IMR-90 (cell line): ENCODE data around the gene ELL. TPM values are rescaled to one million over a fixed set of nuclear protein-coding genes. Genes with fewer than 3 reads are reported as not detected.

Experiments
- ATAC-seq: fragments of 200-7000 bp; cut with Tn5 transposase; 2 replicates; pipeline ENCODE4 v1.9.1; 2020; ENCODE audit warnings: low read depth, mild to moderate bottlenecking, moderate library complexity
- BruUV-seq: library from RNA; stranded (reverse); fragments of 400-500 nt; replicated peaks from 2 replicates; lab custom pipeline; 2021; lab: Mats Ljungman, UMichigan
- CTCF ChIA-PET: fragments of 300-600 bp; formaldehyde crosslinking; extraction: SDS; loops from one replicate; lab custom pipeline; 2021; ENCODE audit warnings: antibody characterized with exemption; lab: Yijun Ruan, JAX
- POLR2A ChIA-PET: fragments of 300-600 bp; sonication (Branson Sonifier 250); formaldehyde crosslinking; loops from one replicate; lab custom pipeline; 2022; ENCODE audit warnings: antibody characterized with exemption; ENCODE audit not compliant: unreplicated experiment; lab: Charles Lee
- DNase-seq: peaks from one replicate; pipeline ENCODE4 v3.0.0; 2013
- H2AFZ ChIP-seq: replicated peaks from 2 replicates; pipeline ENCODE3; 2013; ENCODE audit warnings: low read length, mild to moderate bottlenecking; ENCODE audit not compliant: poor library complexity
- H2AK5ac ChIP-seq: 2 replicates; pipeline ENCODE4 v1.6.1; 2013; ENCODE audit warnings: low read depth, low read length, inconsistent platforms
- H2AK9ac ChIP-seq: replicated peaks from 2 replicates; pipeline ENCODE3; 2013; ENCODE audit warnings: mild to moderate bottlenecking, low read depth, low read length, moderate library complexity; ENCODE audit not compliant: poor library complexity
- H2BK120ac ChIP-seq: 2 replicates; pipeline ENCODE4 v1.6.1; 2013; ENCODE audit warnings: low read depth, low read length, inconsistent platforms
- H2BK15ac ChIP-seq: 3 replicates; pipeline ENCODE4 v1.6.1; 2013; ENCODE audit warnings: low read depth, low read length, inconsistent platforms
- H2BK20ac ChIP-seq: 2 replicates; pipeline ENCODE4 v1.6.1; 2013; ENCODE audit warnings: low read depth, mild to moderate bottlenecking, inconsistent platforms, low read length, moderate library complexity
- H2BK5ac ChIP-seq: 2 replicates; pipeline ENCODE4 v1.6.1; 2013; ENCODE audit warnings: mild to moderate bottlenecking, low read depth, low read length, inconsistent platforms; ENCODE audit not compliant: poor library complexity, severe bottlenecking
- H3K14ac ChIP-seq: replicated peaks from 2 replicates; pipeline ENCODE4 v1.6.1; 2013; ENCODE audit warnings: low read depth, low read length, inconsistent platforms
- H3K18ac ChIP-seq: 2 replicates; pipeline ENCODE4 v1.6.1; 2013; ENCODE audit warnings: low read depth, low read length, control low read depth
- H3K23ac ChIP-seq: 2 replicates; pipeline ENCODE4 v1.6.1; 2013; ENCODE audit warnings: low read depth, low read length, inconsistent platforms
- H3K27ac ChIP-seq: 2 replicates; pipeline ENCODE4 v1.5.1; 2013; ENCODE audit warnings: mild to moderate bottlenecking, control low read depth, low read length; ENCODE audit not compliant: insufficient read depth
- H3K27me3 ChIP-seq: 2 replicates; pipeline ENCODE4 v1.6.1; 2013; ENCODE audit warnings: low read length; ENCODE audit not compliant: control insufficient read depth, insufficient read depth
- H3K36me3 ChIP-seq: 2 replicates; pipeline ENCODE4 v1.6.1; 2013; ENCODE audit warnings: low read length, mixed read lengths; ENCODE audit not compliant: control insufficient read depth, insufficient read depth
- H3K4ac ChIP-seq: 2 replicates; pipeline ENCODE4 v1.6.1; 2013; ENCODE audit warnings: low read depth, low read length, inconsistent platforms
- H3K4me1 ChIP-seq: 2 replicates; pipeline ENCODE4 v1.6.1; 2013; ENCODE audit warnings: low read length, mixed read lengths; ENCODE audit not compliant: control insufficient read depth, insufficient read depth
- H3K4me2 ChIP-seq: 2 replicates; pipeline ENCODE4 v1.6.1; 2013; ENCODE audit warnings: low read depth, mild to moderate bottlenecking, control low read depth, low read length, moderate library complexity
- H3K4me3 ChIP-seq: 2 replicates; pipeline ENCODE4 v1.5.1; 2013; ENCODE audit warnings: low read depth, mild to moderate bottlenecking, control low read depth, low read length, moderate library complexity; ENCODE audit not compliant: insufficient read depth
- H3K56ac ChIP-seq: 2 replicates; pipeline ENCODE4 v1.6.1; 2013; ENCODE audit warnings: low read length, inconsistent platforms; ENCODE audit not compliant: insufficient read depth; ENCODE audit errors: extremely low read depth
- H3K79me1 ChIP-seq, 2 experiments: 2 replicates each; pipeline ENCODE4 v1.6.1; 2013; ENCODE audit warnings: low read length in 2 of 2, inconsistent platforms in 1 of 2, low read depth in 1 of 2
- H3K9ac ChIP-seq: 2 replicates; pipeline ENCODE4 v1.6.1; 2013; ENCODE audit warnings: low read depth, low read length, control low read depth
- H3K9me1 ChIP-seq: 2 replicates; pipeline ENCODE4 v1.6.1; 2013; ENCODE audit warnings: low read length, inconsistent platforms; ENCODE audit not compliant: insufficient read depth
- H3K9me3 ChIP-seq: 2 replicates; pipeline ENCODE4 v1.6.1; 2013; ENCODE audit warnings: low read length; ENCODE audit not compliant: control insufficient read depth, insufficient read depth
- H4K20me1 ChIP-seq: 2 replicates; pipeline ENCODE4 v1.6.1; 2013; ENCODE audit warnings: low read length, inconsistent platforms; ENCODE audit not compliant: insufficient read depth
- H4K5ac ChIP-seq: 2 replicates; pipeline ENCODE4 v1.6.1; 2013; ENCODE audit warnings: mild to moderate bottlenecking, low read depth, low read length, control low read depth
- H4K8ac ChIP-seq, 2 experiments: 2 replicates each; pipeline ENCODE4 v1.6.1; 2013; ENCODE audit warnings: low read depth in 2 of 2, low read length in 2 of 2, control low read depth in 1 of 2, inconsistent platforms in 1 of 2
- H4K91ac ChIP-seq: 2 replicates; pipeline ENCODE4 v1.6.1; 2013; ENCODE audit warnings: low read depth, low read length, inconsistent platforms; ENCODE audit not compliant: insufficient read depth
- BHLHE40 ChIP-seq: fragments of 150-350 bp; IDR thresholded peaks from 2 replicates; pipeline ENCODE4 v1.6.1; 2016; ENCODE audit warnings: mild to moderate bottlenecking, low read depth, low read length
- CEBPB ChIP-seq: IDR thresholded peaks from 2 replicates; pipeline ENCODE4 v1.6.1; 2012; ENCODE audit warnings: low read depth, low read length, improper control_type of control experiment
- CTCF ChIP-seq: conservative IDR thresholded peaks from 2 replicates; pipeline ENCODE4 v1.5.1; 2012; ENCODE audit warnings: mild to moderate bottlenecking, low read depth, low read length, improper control_type of control experiment
- ELK1 ChIP-seq: fragments of 150-350 bp; IDR thresholded peaks from 2 replicates; pipeline ENCODE4 v1.6.1; 2016; ENCODE audit warnings: low read depth, mild to moderate bottlenecking, low read length, moderate library complexity, borderline replicate concordance
- FOS ChIP-seq: fragments of 150-350 bp; IDR thresholded peaks from 2 replicates; pipeline ENCODE4 v1.6.1; 2016; ENCODE audit warnings: low read depth, low read length
- MAFK ChIP-seq: IDR thresholded peaks from 2 replicates; pipeline ENCODE4 v1.6.1; 2012; ENCODE audit warnings: low read depth, low read length, improper control_type of control experiment
- MAZ ChIP-seq: IDR thresholded peaks from 2 replicates; pipeline ENCODE4 v1.6.1; 2012; ENCODE audit warnings: low read depth, mild to moderate bottlenecking, low read length, improper control_type of control experiment, moderate library complexity, borderline replicate concordance
- MXI1 ChIP-seq: IDR thresholded peaks from 2 replicates; pipeline ENCODE4 v1.6.1; 2012; ENCODE audit warnings: low read depth, mild to moderate bottlenecking, low read length, moderate library complexity, borderline replicate concordance
- NFE2L2 ChIP-seq: fragments of 150-350 bp; IDR thresholded peaks from 2 replicates; pipeline ENCODE4 v1.6.1; 2016; ENCODE audit warnings: low read depth, mild to moderate bottlenecking, low read length
- RAD21 ChIP-seq: IDR thresholded peaks from 2 replicates; pipeline ENCODE4 v1.6.1; 2012; ENCODE audit warnings: low read length, improper control_type of control experiment
- RCOR1 ChIP-seq: IDR thresholded peaks from 2 replicates; pipeline ENCODE4 v1.6.1; 2012; ENCODE audit warnings: mild to moderate bottlenecking, low read length, improper control_type of control experiment; ENCODE audit not compliant: insufficient replicate concordance
- RFX5 ChIP-seq: IDR thresholded peaks from 2 replicates; pipeline ENCODE4 v1.8.0; 2012; ENCODE audit warnings: low read depth, mild to moderate bottlenecking, low read length, moderate library complexity
- SMC3 ChIP-seq: fragments of 150-350 bp; IDR thresholded peaks from 2 replicates; pipeline ENCODE4 v1.6.1; 2016; ENCODE audit warnings: low read depth, mild to moderate bottlenecking, antibody characterized with exemption, low read length, moderate library complexity
- USF2 ChIP-seq: fragments of 150-350 bp; IDR thresholded peaks from 2 replicates; pipeline ENCODE4 v1.6.1; 2017; ENCODE audit warnings: mild to moderate bottlenecking, antibody characterized with exemption, low read length, low read depth
- WGBS, 2 experiments: methylation state at CpG; one replicate each; pipeline versions ENCODE4 v1.1.5 to v1.1.7; 2013; ENCODE audit warnings: missing lambda C conversion rate in 2 of 2; ENCODE audit not compliant: insufficient read length in 1 of 2; ENCODE audit errors: extremely low coverage in 2 of 2; 5-methylcytosine and 5-hydroxymethylcytosine counted together
- dilution Hi-C: fragments of 300-500 bp; cut with HindIII; formaldehyde crosslinking; loops from one replicate; pipeline ENCODE4 v1.14.3; 2018; ENCODE audit warnings: low sequenced_read_pairs; ENCODE audit not compliant: unreplicated experiment
- in situ Hi-C: fragments of 300-500 bp; cut with MboI; formaldehyde crosslinking; loops from 3 replicates; pipeline ENCODE4 v1.14.3; 2019; ENCODE audit warnings: low sequenced_read_pairs, inconsistent platforms, mixed read lengths
- intact Hi-C: fragments of 100-400 bp; cut with micrococcal nuclease; formaldehyde crosslinking; loops from 2 replicates; pipeline ENCODE4 v1.10.0; 2022
- polyA plus RNA-seq, 3 experiments: library from polyadenylated mRNA; depleted of rRNA; stranded (reverse); fragments of >200 nt; gene quantifications; 2 replicates each; pipeline ENCODE4 v1.2.3, GENCODE V29; 2012; ENCODE audit warnings: low replicate concordance in 1 of 3
- total RNA-seq: library from RNA; depleted of rRNA; stranded (reverse); fragments of >200 nt; gene quantifications from 2 replicates; pipeline ENCODE4 v1.2.3, GENCODE V29; 2012

The ELL gene
- total and polyA plus RNA-seq, 2 of the 4 experiments (the other 2 are of a cell fraction), result 6.3 to 13.1 TPM

- Histone ChIP-seq H2BK20ac (peak overlapping the region; percentile 72), H3K23ac (peak overlapping the region; percentile 98), H3K27me3 (no peaks in the 10 kb centered on the region), H4K20me1 (peaks cover 15% of the 10 kb centered on the region), H3K9me1 (peaks cover 16% of the 10 kb centered on the region; the same call in 1 of the 2 replicates), H2AK5ac (peak overlapping the region; percentile 98), H3K18ac (peak overlapping the region; percentile 82), H4K8ac (peak overlapping the region; percentile 88 to 99), H3K4me2 (peak overlapping the region; percentile 87), H2AK9ac (peak overlapping the region; percentile 99), H3K14ac (peak overlapping the region; percentile 84), H2BK15ac (peak overlapping the region; percentile 91), H3K9me3 (no peaks in the 10 kb centered on the region), H3K4me3 (peak overlapping the region; percentile 32), H2BK120ac (peak overlapping the region; percentile 89), H2AFZ (peak overlapping the region; percentile 97), H4K5ac (peak overlapping the region; percentile 96), H3K4me1 (peaks cover 37% of the 10 kb centered on the region), H4K91ac (peak overlapping the region; percentile 98), H3K27ac (peak overlapping the region; percentile 80), H3K79me1 (peaks cover 0 to 32% of the 10 kb centered on the region in 2 experiments; a peak in 3 of 4 replicates), H2BK5ac (peak overlapping the region; percentile 84), H3K9ac (peak overlapping the region; percentile 72), H3K4ac (peak overlapping the region; percentile 97), H3K56ac (peak overlapping the region; percentile 88), H3K36me3 (no peaks in the 10 kb centered on the region)
- DNase-seq, result peak; percentile 78
- in situ Hi-C loops, result loop anchor here (10.0 kb wide), 2 partner anchors 222 to 302 kb away; partner anchors contain the start of gene MPV17L2
- intact Hi-C loops, result loop anchor here (5.0 to 10.0 kb wide), 2 partner anchors 140 to 212 kb away; partner anchors contain the start of gene RAB3A
- 0% methylated on average over 13 of the region's 44 CpGs; no CpG with 5 or more reads in 1 of the 2 experiments for WGBS, 2 experiments
- dilution Hi-C loops, result no loop called here
- POLR2A ChIA-PET, result interaction anchor here (1.1 kb wide), 1 partner anchor 135 kb away, joined by 4 read pairs; the partner anchor contains the start of gene JUND
- CTCF ChIA-PET, result interaction anchor here (1.5 kb wide), 1 partner anchor 137 kb away, joined by 5 read pairs; no protein-coding TSS in a partner anchor
- BruUV-seq, result no TSS peak
- ATAC-seq, result peak; percentile 55
- TF ChIP-seq SMC3 (no peak), RFX5 (no peak), RAD21 (no peak), MXI1 (0 out of 2 replicates have a peak, but pooled peaks have one; percentile 16), BHLHE40 (0 out of 2 replicates have a peak, but pooled peaks have one; percentile 1), CEBPB (no peak), FOS (no peak), RCOR1 (no peak), NFE2L2 (no peak), USF2 (no peak), ELK1 (no peak), MAFK (no peak), MAZ (peak; percentile 98), CTCF (no peak)
These were observed 105.1 kb downstream of the ELL start for GRCh38 chr19:18416778-18417249.
